ENCODE results near the gene VSTM5. TPM values are rescaled to one million over a fixed set of nuclear protein-coding genes. Genes with fewer than 3 reads are reported as not detected.

The VSTM5 gene
- total RNA-seq, 4 donors from 2014 or later, result 0.79 TPM; not detected in 3

DNA sequence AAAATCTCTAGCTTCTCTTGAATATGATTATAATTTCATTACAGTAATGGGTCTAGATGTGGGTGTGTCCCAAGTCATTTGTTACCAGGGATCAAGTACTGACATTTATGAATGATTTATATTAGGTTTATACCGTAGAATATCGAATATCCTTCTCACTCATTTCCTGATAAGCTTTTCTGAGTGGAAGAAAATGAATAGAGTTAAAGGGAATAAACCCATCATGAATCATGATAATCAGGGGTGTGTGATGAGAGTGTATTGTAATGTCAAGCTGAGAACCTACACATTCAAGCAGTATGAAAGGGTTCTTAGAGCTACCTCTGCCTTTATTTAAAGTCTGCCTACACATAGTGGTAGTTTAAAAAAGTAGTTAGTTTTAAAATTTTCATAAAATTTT is 49.1 kb downstream of the VSTM5 start:
- no peak for ATAC-seq (ENCODE audit: low FRiP score)
- TF ChIP-seq, protein P1, sequence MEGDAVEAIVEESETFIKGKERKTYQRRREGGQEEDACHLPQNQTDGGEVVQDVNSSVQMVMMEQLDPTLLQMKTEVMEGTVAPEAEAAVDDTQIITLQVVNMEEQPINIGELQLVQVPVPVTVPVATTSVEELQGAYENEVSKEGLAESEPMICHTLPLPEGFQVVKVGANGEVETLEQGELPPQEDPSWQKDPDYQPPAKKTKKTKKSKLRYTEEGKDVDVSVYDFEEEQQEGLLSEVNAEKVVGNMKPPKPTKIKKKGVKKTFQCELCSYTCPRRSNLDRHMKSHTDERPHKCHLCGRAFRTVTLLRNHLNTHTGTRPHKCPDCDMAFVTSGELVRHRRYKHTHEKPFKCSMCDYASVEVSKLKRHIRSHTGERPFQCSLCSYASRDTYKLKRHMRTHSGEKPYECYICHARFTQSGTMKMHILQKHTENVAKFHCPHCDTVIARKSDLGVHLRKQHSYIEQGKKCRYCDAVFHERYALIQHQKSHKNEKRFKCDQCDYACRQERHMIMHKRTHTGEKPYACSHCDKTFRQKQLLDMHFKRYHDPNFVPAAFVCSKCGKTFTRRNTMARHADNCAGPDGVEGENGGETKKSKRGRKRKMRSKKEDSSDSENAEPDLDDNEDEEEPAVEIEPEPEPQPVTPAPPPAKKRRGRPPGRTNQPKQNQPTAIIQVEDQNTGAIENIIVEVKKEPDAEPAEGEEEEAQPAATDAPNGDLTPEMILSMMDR (IDR thresholded peaks at IDR 0.05), result no peak
- DNase-seq (ENCODE audit: low spot score), result no peak

DNA sequence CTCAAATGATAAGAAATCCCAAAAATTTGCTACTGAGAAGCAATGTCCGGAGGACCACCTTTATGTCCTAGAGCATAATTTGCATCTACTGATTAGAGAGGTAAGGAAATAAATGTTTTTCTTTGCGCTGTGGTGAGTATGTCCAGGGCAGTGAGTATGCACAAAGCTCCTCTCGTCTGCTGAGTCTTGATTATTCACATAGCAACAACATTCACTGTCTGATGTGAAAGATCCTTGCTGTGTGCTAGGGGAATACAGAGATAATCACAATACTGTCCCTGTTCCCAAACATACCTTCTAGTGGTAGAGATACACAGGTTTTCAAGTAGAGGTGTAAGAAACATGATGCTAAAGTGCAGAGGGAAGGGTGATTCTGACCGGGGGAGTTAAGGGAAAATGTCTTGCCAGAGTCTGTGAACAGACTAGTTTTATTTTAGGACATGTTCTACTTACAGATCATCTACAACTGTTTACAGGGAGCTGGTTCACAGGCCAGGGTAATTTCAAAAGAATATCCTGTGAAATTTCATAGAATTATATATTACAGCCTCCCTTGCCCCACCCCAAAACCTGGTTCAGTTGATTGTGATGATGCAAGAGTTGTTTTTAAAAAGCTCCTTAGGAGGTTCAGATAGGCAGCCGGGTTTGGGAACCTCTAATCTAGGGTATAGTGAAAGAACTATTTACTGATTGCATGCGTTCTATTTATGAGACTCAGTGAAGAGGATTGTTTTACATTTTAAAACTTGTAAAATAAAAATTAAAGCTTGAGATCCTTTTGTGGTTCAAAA is 53.8 kb downstream of the VSTM5 start:
- DNase-seq (ENCODE audit: low spot score), result no peak
- no peak for ATAC-seq (ENCODE audit: low FRiP score)
- TF ChIP-seq, protein P1 (IDR thresholded peaks at IDR 0.05), result no peak

DNA sequence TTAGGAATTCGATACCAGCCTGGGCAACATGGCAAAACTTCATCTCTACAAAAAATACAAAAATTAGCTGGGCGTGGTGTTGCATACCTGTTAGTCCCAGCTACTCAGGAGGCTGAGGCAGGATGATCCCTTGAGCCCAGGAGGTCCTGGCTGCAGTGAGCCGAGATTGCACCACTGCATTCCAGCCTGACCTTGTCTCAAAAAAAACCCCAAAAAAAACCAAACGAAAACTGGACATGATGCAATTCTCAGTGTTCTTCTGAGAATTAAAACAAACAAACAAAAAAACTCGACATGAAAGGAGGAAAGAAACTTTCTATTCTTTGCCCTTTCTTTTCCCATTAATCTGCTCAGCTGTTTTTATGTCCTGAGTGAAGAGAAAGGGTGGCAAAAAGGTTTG is 58.9 kb downstream of the VSTM5 start:
- TF ChIP-seq, protein P1 (IDR thresholded peaks at IDR 0.05), result no peak
- DNase-seq (ENCODE audit: low spot score), result no peak
- no peak for ATAC-seq (ENCODE audit: low FRiP score)

DNA sequence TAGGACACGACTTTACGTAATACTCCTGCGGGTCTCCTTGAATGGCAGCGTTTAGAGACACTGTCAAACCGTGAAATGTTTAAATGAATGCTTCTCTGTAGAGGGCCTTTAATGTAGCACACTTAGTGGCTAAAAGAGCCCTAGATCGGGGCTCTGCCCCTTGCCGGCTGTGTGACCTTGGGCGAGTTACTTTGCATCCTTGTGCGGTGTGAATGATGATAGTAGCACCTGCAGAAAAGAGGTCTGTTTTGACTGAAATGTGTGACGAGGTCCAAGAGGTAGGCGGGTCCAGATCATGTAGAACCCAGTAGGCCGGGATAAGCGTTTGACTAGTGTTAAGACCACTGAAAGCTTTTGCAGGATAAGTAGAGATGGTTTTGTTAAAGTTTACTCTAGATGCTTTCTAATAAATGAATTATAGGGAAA is 65.5 kb downstream of the VSTM5 start:
- ATAC-seq (ENCODE audit: low FRiP score) (no peak), DNase-seq (ENCODE audit: low spot score) (no peak)
- TF ChIP-seq, protein P1 (IDR thresholded peaks at IDR 0.05), result no peak

DNA sequence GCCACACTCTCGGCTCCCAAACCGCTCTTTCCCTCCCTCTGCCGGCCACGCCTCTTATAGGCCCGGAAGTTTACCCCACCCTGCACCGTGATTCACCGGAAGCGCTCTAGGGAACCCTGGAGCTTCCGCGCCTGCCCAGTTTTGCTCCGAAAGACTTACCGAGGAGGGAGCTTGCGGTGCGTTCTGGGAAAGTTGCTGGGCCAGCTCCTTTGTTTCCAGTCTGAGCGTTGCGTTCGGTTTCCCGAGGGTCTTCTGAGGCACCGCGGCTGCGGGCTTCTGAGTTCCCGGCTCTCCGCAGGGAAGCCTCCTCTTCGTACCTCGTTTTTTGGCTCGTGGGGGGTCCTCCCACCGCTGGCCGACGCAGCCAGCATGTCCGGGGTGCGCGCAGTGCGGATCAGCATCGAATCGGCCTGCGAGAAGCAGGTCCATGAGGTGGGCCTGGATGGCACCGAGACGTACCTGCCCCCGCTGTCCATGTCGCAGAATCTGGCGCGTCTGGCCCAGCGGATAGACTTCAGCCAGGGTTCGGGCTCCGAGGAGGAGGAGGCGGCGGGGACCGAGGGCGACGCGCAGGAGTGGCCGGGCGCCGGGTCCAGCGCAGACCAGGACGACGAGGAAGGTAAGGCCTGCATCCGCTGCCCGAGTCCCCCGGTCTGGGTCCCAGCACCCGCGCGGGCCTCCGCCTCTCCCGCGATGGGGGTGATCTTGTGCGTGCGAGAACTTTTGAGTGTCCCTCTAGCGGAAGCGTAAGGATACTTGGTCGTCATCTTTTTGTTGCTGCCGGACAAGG is 66.1 kb downstream of the VSTM5 start, which contains the start of gene MED17:
Gene MED17 (plus strand): TSS at position 138 of the 790 bp plus-strand sequence. CDS start 232 bp downstream, at position 370.
- TF ChIP-seq, protein P1 (IDR thresholded peaks at IDR 0.05), result no peak
- ATAC-seq (ENCODE audit: low FRiP score) (peak; percentile 100), DNase-seq (ENCODE audit: low spot score) (peak; percentile 73)

DNA sequence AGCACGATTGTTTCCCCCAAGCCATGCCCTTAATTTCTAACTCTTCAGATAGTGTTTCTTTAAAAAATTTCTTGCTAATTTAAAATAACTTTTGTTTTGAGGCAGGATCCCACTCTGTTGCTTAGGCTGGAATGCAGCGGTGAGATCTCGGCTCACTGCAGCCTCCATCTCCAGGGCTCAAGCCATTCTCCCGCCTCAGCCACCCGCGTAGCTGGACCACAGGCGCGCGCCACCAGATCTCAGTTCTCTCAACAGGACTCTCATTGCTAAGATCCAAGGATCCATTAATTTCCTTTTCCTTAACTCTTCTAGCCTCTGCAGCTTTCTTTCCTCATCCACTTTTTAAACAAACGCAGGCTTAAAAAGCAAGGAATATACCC is 66.7 kb downstream of the VSTM5 start:
- TF ChIP-seq, protein P1 (IDR thresholded peaks at IDR 0.05), result no peak
- DNase-seq (ENCODE audit: low spot score) (no peak), ATAC-seq (ENCODE audit: low FRiP score) (peak; percentile 47)
